ENCODE measurements around the gene FBXO42.
"Not testable (repeated sequence)": the region's sequence is repeated elsewhere in the genome, so short reads cannot be mapped to it uniquely, and the experiment has no call there.

FBXO42 gene

DNA sequence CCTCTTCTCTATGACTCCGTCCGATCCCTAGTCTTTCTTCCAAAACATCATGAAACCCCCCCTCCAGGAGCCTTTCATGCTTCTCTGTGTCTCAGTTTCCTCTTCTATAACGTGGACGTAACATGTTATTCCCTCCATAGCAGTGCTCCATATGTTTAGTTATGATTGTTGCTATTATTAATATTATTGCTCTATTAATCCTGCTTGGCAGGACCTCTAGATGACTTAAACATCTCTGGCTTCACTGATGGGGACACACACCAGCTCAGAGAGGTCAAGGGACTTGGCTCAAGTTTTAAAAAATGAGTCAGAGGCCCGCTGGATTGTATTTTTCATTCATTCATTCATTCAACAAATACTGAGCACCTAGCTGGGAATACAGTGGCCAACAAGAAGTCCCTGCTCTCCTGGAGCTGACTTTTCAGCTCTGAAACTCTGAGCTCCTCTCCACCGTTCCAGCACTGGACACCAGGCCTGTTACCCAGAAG, 114.9 kb downstream of the FBXO42 start:
- DNase-seq: no peak

DNA sequence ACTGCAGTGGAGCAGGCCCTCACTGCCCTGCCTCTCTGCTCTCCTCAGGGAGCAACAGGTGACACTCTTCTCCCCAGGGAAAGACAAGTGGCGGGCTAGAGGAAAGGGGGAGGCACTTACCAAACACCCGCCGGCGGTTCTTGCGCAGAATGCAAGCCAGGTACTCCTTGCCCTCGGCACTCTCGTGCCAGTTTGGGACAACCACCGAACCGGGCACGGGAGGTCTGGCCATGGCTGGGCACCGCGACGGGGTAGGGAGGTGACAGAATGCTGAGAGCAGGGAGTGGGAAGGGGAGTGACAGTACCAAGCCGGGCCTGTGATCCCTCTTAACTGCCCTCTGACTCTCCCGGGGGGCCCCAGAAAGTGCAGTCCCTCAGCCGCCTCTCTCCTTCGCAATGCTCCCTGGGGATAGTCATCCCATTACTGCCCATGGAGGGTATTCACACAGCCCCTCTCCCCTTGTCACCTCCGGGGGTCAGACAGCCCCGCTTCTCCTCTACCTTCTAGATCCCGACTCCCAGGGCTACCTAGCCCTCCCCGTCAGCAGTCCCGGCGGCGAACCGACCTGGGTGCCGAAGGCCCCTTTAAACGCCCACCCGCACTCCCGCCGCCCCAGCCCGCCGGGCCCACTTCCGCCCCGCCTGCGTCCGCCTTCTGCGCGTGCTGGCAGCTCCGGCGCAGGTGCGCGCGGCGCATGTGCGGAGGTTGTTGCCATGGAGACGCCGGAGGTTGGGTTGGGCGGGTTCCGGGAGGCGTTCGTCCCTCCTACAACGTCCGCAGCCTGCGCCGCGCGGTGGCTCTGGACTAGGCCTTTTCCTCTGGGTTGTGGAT, 115.6 kb downstream of the FBXO42 start, which contains the start of gene CPLANE2:
Gene CPLANE2 (minus strand): TSS at position 673 of the 832 bp plus-strand sequence. CDS start 441 bp downstream, at position 232.
- peak; percentile 80 for DNase-seq

GRCh38 chr1:16235944-16236510, 116.3 kb downstream of the FBXO42 start:
- DNase-seq: peak; percentile 48

- no peak for DNase-seq
Observed at GRCh38 chr1:16235347-16235746, 116.9 kb downstream of the FBXO42 start.

DNA sequence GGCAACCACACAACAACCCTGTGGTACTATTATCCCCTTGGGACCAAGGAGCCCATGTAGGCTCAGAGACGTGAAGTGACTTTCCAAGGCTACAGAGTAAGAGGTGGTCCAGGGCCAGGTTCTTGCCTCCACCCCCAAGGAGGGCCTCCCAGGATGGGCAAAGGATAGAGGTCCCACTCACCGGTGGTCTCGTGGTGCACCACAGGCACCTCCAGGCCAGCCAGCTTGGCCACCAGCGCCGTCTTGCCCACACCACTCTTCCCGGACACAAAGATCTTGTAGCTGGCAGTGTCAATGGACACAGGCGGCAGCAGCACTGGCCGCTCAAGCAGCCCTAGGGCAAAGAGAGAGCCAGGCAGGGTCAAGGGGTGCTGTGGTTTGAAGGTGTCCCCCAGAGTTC, 118.8 kb downstream of the FBXO42 start:
- no peak for DNase-seq

DNA sequence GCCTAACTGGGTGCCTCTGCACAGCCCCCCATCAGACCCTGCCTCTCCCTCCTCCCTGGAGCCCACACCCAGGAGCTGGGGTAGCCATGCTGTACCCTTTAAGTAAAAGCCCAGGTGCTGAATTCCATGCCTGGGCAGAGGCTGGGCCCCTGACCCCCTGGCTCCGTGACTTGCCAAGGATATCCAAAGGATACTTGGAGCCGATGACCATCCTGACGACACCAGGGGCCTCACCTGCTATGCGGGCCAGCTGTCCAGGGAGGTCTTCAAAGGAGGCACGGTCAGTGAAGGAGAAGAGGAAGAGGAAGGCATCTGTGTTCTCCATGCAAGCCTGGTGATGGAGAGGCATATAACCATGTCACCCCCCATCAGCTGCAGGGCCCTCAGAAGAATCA, 120.0 kb downstream of the FBXO42 start:
- DNase-seq: no peak

- DNase-seq: no peak
Observed at GRCh38 chr1:16231331-16232315, 120.7 kb downstream of the FBXO42 start.

DNA sequence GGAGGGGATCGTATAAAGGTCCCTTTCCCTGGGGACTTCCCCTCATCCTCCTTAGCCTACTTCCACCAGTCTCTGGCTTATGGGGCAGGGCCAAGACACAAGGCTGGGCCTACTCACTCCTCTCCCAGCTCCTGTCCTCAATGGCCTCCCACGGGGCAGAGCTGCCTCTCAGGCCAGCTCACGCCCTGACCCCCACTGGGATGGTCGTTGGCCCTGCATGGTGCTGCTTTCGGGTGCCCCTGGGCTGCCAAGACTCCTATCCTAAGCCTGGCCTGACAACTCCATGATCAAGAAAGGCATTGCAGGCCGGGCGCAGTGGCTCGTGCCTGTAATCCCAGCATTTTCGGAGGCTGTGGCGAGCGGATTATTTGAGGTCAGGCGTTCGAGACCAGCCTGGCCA, 121.5 kb downstream of the FBXO42 start:
- DNase-seq: no peak

DNA sequence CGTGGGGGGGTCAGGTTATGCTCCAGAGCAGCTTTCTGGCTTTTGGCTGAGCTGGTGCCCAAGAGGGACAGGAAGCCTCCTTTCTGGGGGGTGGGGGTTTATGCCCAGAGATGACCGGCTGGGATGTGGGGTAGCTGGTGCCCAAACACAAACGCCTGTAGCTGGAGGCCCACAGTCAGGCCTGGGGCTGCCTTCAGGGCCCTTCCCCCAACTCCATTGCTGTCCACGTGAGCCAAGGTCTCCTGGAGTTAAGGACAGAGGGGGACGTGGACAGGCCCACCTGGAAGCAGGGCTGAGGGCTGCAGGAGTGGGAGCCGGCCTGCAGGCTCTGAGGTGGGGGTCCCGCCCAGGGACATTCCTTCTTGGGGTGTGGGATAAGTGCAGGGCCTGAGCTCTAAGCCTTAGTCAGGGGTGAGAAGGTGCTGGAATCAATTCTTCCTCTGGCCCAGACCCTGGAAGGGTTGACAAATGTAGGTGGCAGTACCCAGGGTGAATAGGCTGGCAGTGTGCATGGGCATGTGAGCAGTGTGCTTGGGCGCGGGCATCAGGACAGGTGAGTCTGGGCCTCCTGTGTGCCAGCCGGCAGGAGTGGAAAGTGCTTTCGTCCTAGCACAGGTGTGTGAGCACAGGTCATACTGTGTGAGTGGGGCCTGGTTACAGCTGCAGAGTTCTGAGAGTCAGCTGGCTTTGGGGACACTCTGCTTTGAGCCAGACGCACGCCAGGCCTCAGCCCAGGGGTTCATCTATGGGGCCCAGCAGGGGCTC, 122.1 kb downstream of the FBXO42 start:
- DNase-seq: no peak

- DNase-seq: no peak
Observed at GRCh38 chr1:16226490-16227179, 125.6 kb downstream of the FBXO42 start.

DNA sequence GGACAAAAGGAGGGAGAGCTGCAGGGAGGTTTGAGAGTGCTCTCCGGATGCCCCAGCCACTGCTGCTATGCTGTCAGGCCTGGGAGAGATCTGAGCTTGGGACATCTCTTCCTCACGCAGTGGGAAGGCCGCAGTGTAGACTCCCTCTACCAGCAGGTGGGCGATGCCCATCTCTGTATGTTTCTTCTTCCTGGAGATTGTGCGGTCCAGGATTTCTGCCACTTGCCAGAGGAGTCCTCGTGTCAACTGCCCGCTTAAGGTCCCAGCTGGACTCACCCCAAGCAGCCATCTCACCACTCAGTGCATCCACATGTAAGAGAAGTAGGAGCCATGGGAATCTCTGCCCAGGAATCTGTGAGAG, 126.2 kb downstream of the FBXO42 start:
- DNase-seq: no peak

GRCh38 chr1:16224472-16224871, 127.8 kb downstream of the FBXO42 start:
- DNase-seq: no peak

GRCh38 chr1:16222716-16223115, 129.6 kb downstream of the FBXO42 start:
- not testable (repeated sequence) for DNase-seq

DNA sequence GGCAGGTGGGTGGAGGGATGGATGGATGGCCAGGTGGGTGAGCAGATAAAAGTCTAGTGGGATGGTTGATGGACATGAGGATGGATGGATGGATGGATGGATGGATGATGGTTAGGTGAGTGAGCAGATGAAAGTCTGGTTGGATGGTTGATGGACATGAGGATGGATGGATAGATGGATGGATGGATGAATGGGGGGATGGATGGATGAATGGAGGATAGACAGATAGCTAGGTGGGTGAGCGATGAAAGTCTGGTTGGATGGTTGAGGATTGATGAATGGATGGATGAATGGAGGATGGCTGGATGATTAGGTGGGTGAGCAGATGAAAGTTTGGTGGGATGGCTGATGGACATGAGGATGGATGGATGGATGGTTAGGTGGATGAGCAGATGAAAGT, 130.8 kb downstream of the FBXO42 start:
- no peak for DNase-seq

GRCh38 chr1:16219968-16220500, 132.2 kb downstream of the FBXO42 start:
- DNase-seq: no peak

- no peak for DNase-seq
Observed at GRCh38 chr1:16218674-16219071, 133.6 kb downstream of the FBXO42 start.

- no peak for DNase-seq
Observed at GRCh38 chr1:16218014-16218673, 134.1 kb downstream of the FBXO42 start.

GRCh38 chr1:16217061-16217785, 135.1 kb downstream of the FBXO42 start:
- DNase-seq: no peak

GRCh38 chr1:16215882-16216753, 136.2 kb downstream of the FBXO42 start:
- no peak for DNase-seq
